Activated CD4-positive, CD25-positive, alpha-beta regulatory T cell treated with anti-CD3 and anti-CD28 coated beads, Interleukin-2, amount 50 U/mL, for 16 hours (primary cell): ENCODE data around the gene C4orf50.
"Not testable (repeated sequence)": the region's sequence is repeated elsewhere in the genome, so short reads cannot be mapped to it uniquely, and the experiment has no call there.

Experiments
- DNase-seq: peaks from one replicate; pipeline ENCODE4 v3.0.0-alpha.2; 2020; ENCODE audit warnings: low read depth, low spot score

The C4orf50 gene

GRCh38 chr4:5865896-5866599, 152.2 kb downstream of the C4orf50 start:
- DNase-seq: no peak

- DNase-seq: no peak
These were observed 154.6 kb downstream of the C4orf50 start for GRCh38 chr4:5863461-5864113.

GRCh38 chr4:5858020-5858769, 160.0 kb downstream of the C4orf50 start:
- DNase-seq: no peak

DNA sequence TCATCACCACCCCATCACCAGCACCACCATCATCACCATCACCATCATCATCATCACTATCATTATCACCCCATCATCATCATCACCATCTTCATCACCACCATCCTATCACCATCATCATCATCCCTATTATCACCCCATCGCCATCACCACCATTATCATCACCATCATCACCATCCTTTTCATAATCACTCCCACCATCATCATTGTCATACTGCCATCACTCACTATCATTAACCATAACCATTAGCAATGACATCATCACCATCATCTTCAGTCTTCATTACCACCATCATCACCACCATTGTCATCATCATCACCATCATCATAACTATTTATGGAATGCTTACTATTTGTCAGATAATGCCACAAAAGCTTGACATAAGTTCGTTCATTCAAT, 161.0 kb downstream of the C4orf50 start:
- DNase-seq: no peak

DNA sequence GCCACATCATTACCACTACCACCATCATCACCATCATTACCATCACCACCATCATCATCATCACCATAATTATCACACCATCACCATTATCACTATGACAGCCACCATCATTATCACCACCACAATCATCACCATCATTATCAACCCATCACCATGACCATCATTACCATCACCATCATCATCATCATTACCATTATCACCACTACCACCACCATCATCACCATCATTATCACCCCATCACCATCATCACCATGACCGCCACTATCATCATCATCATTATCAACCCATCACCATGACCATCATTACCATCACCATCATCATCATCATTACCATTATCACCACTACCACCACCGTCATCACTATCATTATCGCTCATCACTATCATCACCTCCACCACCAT, 161.9 kb downstream of the C4orf50 start:
- not testable (repeated sequence) for DNase-seq

- DNase-seq: no peak
These were observed 163.3 kb downstream of the C4orf50 start for GRCh38 chr4:5854929-5855328.

- DNase-seq: no peak
These were observed 165.6 kb downstream of the C4orf50 start for GRCh38 chr4:5852523-5853202.

GRCh38 chr4:5851637-5852301, 166.5 kb downstream of the C4orf50 start:
- no peak for DNase-seq
